Fibroblast of lung (primary cell): ENCODE results near the gene DMP1. TPM values are rescaled to one million over a fixed set of nuclear protein-coding genes. Genes with fewer than 3 reads are reported as not detected.

Experiments
- DNase-seq, 2 donors: peaks; one replicate each; pipeline versions ENCODE4 v3.0.0 to v3.0.0-alpha.2; 2010; ENCODE audit warnings: low read depth in 2 of 2
- H2AFZ ChIP-seq: 2 replicates; pipeline ENCODE4 v1.5.1; 2012; ENCODE audit warnings: low read length, control low read depth, inconsistent platforms
- H3K27ac ChIP-seq: 2 replicates; pipeline ENCODE4 v1.5.1; 2011; ENCODE audit warnings: low read length, control low read depth; ENCODE audit not compliant: insufficient read depth
- H3K27me3 ChIP-seq: 2 replicates; pipeline ENCODE4 v1.5.1; 2011; ENCODE audit warnings: mild to moderate bottlenecking, low read length; ENCODE audit not compliant: control insufficient read depth, insufficient read depth
- H3K36me3 ChIP-seq: 2 replicates; pipeline ENCODE4 v1.5.1; 2011; ENCODE audit warnings: low read length; ENCODE audit not compliant: control insufficient read depth, insufficient read depth
- H3K4me1 ChIP-seq: 2 replicates; pipeline ENCODE4 v1.5.1; 2011; ENCODE audit warnings: low read length; ENCODE audit not compliant: control insufficient read depth, insufficient read depth; ENCODE audit errors: extremely low read depth
- H3K4me2 ChIP-seq: 2 replicates; pipeline ENCODE4 v1.5.1; 2011; ENCODE audit warnings: low read length, control low read depth; ENCODE audit not compliant: insufficient read depth; ENCODE audit errors: extremely low read depth
- H3K4me3 ChIP-seq, 4 experiments: fragments of 200-600 bp in 1 of 4; sonication (generic) in 1 of 4; replicated peaks in 1 of 4; 2 replicates each; pipeline ENCODE4 v1.5.1; 2011 to 2016; ENCODE audit warnings: low read length in 4 of 4, low read depth in 3 of 4, mild to moderate bottlenecking in 3 of 4, control low read depth in 2 of 4, inconsistent platforms in 1 of 4, mixed read lengths in 1 of 4; ENCODE audit not compliant: insufficient read depth in 1 of 4; ENCODE audit errors: control extremely low read depth in 1 of 4
- H3K79me2 ChIP-seq: 2 replicates; pipeline ENCODE4 v1.5.1; 2012; ENCODE audit warnings: mild to moderate bottlenecking, low read length, inconsistent platforms; ENCODE audit not compliant: control insufficient read depth, insufficient read depth
- H3K9ac ChIP-seq: 2 replicates; pipeline ENCODE4 v1.5.1; 2011; ENCODE audit warnings: mild to moderate bottlenecking, low read length, control low read depth; ENCODE audit not compliant: insufficient read depth
- H3K9me3 ChIP-seq: 2 replicates; pipeline ENCODE4 v1.5.1; 2012; ENCODE audit warnings: low read depth, low read length; ENCODE audit not compliant: control insufficient read depth, insufficient read depth
- H4K20me1 ChIP-seq: 2 replicates; pipeline ENCODE4 v1.5.1; 2011; ENCODE audit warnings: low read length; ENCODE audit not compliant: control insufficient read depth, insufficient read depth; ENCODE audit errors: extremely low read depth
- EZH2 ChIP-seq: IDR thresholded peaks from 2 replicates; pipeline ENCODE4 v1.5.1; 2012; ENCODE audit warnings: low read length, control low read depth, mild to moderate bottlenecking; ENCODE audit errors: missing control alignments
- polyA plus RNA-seq, 2 donors: library from polyadenylated mRNA; depleted of rRNA in 1 of 2; stranded (reverse) in 1 of 2; unstranded in 1 of 2; fragments of >200 nt; gene quantifications; 2 replicates each; pipeline ENCODE4 v1.2.1, GENCODE V29; 2011 to 2012; ENCODE audit warnings: missing spikeins in 1 of 2
- total RNA-seq: library from RNA; depleted of rRNA; stranded (reverse); fragments of >200 nt; gene quantifications from 2 replicates; pipeline ENCODE4 v1.2.1, GENCODE V29; 2014
- TF ChIP-seq, protein P1 (sequence below), 2 donors: IDR thresholded peaks in 1 of 2; conservative IDR thresholded peaks in 1 of 2; 1 replicate in 1 of 2; 2 replicates in 1 of 2; pipeline ENCODE4 v1.5.1; 2011 to 2012; ENCODE audit warnings: low read length in 2 of 2, control low read depth in 1 of 2, inconsistent platforms in 1 of 2, low read depth in 1 of 2, mild to moderate bottlenecking in 1 of 2

Gene DMP1
- total and polyA plus RNA-seq, 2 donors (not counting 1 experiment from before 2014, with no cell fraction given), result not detected

DNA sequence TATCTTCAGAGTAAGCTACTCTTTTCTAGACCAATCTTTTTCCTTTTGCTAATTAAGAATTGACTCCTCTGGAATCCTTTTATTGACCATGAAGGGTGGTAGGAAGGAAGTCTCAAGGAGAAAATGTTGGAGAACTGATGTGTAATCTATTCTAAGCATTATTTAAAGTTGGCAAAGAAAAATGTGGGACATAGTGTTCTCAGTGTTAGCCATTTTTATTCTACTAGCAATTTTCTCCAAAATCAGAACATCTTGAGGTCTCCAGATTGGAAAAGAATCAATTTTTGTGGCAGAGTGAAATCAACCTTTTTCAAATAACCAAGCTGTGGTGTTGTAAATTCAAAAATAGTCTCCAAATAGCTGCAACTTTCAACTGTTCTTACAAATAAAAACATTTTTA, 18.4 kb upstream of the DMP1 start:
- H3K9ac ChIP-seq, result no peak overlapping the region
- TF ChIP-seq, protein P1, sequence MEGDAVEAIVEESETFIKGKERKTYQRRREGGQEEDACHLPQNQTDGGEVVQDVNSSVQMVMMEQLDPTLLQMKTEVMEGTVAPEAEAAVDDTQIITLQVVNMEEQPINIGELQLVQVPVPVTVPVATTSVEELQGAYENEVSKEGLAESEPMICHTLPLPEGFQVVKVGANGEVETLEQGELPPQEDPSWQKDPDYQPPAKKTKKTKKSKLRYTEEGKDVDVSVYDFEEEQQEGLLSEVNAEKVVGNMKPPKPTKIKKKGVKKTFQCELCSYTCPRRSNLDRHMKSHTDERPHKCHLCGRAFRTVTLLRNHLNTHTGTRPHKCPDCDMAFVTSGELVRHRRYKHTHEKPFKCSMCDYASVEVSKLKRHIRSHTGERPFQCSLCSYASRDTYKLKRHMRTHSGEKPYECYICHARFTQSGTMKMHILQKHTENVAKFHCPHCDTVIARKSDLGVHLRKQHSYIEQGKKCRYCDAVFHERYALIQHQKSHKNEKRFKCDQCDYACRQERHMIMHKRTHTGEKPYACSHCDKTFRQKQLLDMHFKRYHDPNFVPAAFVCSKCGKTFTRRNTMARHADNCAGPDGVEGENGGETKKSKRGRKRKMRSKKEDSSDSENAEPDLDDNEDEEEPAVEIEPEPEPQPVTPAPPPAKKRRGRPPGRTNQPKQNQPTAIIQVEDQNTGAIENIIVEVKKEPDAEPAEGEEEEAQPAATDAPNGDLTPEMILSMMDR (conservative IDR thresholded peaks at IDR 0.05 in 1 of 2, IDR thresholded peaks at IDR 0.05 in 1 of 2; ENCODE audit: low read depth in 1 of 2, low read length in 2 of 2), result no peak
- no peak for TF ChIP-seq EZH2
- no peaks in the 10 kb centered on the region for H3K9me3 ChIP-seq
- H2AFZ ChIP-seq, result no peak overlapping the region
- no peaks in the 10 kb centered on the region for H3K79me2 ChIP-seq
- H4K20me1 ChIP-seq, result no peaks in the 10 kb centered on the region
- H3K4me1 ChIP-seq, result no peaks in the 10 kb centered on the region
- no peaks in the 10 kb centered on the region for H3K36me3 ChIP-seq
- no peak overlapping the region for H3K4me3 ChIP-seq
- no peaks in the 10 kb centered on the region for H3K27me3 ChIP-seq
- no peak overlapping the region for H3K4me2 ChIP-seq
- DNase-seq, result no peak
- H3K27ac ChIP-seq, result no peak overlapping the region

DNA sequence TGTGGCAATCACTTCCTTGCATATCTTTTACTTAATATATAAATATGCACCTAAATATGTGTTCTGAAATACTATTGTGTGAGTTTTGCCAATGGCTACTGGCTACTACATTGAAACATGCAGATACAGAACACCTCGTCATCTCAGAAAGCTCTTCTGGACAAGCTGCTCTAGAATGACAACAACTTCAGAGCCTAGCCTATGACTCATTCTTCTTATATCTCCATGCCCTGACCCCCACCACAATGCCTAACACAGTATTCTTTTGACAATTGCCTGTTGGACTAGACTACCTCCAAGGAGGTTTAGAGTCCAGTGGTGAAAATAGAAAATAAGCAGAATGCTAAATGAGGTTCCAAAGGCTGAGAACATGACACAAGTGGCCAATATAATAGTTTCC, 17.6 kb upstream of the DMP1 start:
- peak in 1 of 2 donors; percentile 32 for DNase-seq
- Histone ChIP-seq H3K27ac (no peak overlapping the region), H3K27me3 (no peaks in the 10 kb centered on the region), H2AFZ (no peak overlapping the region), H3K9ac (no peak overlapping the region), H3K79me2 (no peaks in the 10 kb centered on the region), H3K36me3 (no peaks in the 10 kb centered on the region), H3K4me2 (no peak overlapping the region), H3K4me3 (no peak overlapping the region), H3K4me1 (no peaks in the 10 kb centered on the region), H4K20me1 (no peaks in the 10 kb centered on the region), H3K9me3 (no peaks in the 10 kb centered on the region)
- TF ChIP-seq EZH2, result no peak
- TF ChIP-seq, protein P1 (conservative IDR thresholded peaks at IDR 0.05 in 1 of 2, IDR thresholded peaks at IDR 0.05 in 1 of 2; ENCODE audit: low read depth in 1 of 2, low read length in 2 of 2), result no peak

DNA sequence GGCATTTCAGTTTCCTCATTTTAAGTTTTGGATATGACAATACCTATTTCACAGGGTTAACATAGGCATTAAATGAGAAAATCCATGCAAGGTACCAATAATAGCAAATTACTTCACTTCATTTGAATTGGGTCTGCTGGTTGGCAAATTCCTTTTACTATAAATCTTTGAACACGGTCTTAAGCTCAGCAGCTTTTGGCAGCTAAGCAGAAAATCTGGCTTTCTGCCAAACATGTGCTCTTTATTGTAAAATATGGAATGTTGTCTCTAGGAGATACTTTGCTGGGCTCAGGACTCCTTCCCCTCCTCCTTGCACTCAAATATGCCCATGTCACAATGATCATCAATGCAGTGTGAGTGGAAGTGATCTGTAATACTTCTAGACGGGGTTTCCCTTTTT, 16.8 kb upstream of the DMP1 start:
- H3K9ac ChIP-seq, result no peak overlapping the region
- H3K27me3 ChIP-seq, result no peaks in the 10 kb centered on the region
- TF ChIP-seq EZH2, result no peak
- TF ChIP-seq, protein P1 (conservative IDR thresholded peaks at IDR 0.05 in 1 of 2, IDR thresholded peaks at IDR 0.05 in 1 of 2; ENCODE audit: low read depth in 1 of 2, low read length in 2 of 2), result no peak
- H4K20me1 ChIP-seq, result no peaks in the 10 kb centered on the region
- no peaks in the 10 kb centered on the region for H3K36me3 ChIP-seq
- peak; percentile 46 to 67 for DNase-seq
- H3K79me2 ChIP-seq, result no peaks in the 10 kb centered on the region
- H3K4me2 ChIP-seq, result no peak overlapping the region
- no peak overlapping the region for H2AFZ ChIP-seq
- no peaks in the 10 kb centered on the region for H3K9me3 ChIP-seq
- no peaks in the 10 kb centered on the region for H3K4me1 ChIP-seq
- H3K27ac ChIP-seq, result no peak overlapping the region
- H3K4me3 ChIP-seq, result no peak overlapping the region
